ENCODE measurements around the gene ADNP. TPM values are rescaled to one million over a fixed set of nuclear protein-coding genes. Genes with fewer than 3 reads are reported as not detected.
A peak's percentile ranks its signal among the peaks of the same experiment; 100 is the strongest.

The ADNP gene
- total RNA-seq, 3 donors from 2014 or later (not counting 1 experiment from before 2014, with no cell fraction given): 56.8 to 75.8 (median 66.8) TPM

- WGBS (ENCODE audit: insufficient coverage): 78% methylated on average over 5 of the region's 5 CpGs
- H3K36me3 ChIP-seq (ENCODE audit: control insufficient read depth, insufficient read depth, low read length): peaks cover 7% of the 10 kb centered on the region
- DNase-seq (no peak), ATAC-seq (no peak)
- H3K27ac ChIP-seq (ENCODE audit: low read length): no peak overlapping the region
- H3K27me3 ChIP-seq (ENCODE audit: control insufficient read depth, insufficient read depth, low read length): no peaks in the 10 kb centered on the region
- peaks cover 82 to 86% of the 10 kb centered on the region in 2 donors for H3K4me1 Mint-ChIP-seq
- no peaks in the 10 kb centered on the region for H3K9me3 ChIP-seq (ENCODE audit: control insufficient read depth, insufficient read depth, low read length)
- no peaks in the 10 kb centered on the region for H3K9me3 Mint-ChIP-seq
- peaks cover 5% of the 10 kb centered on the region for H3K4me1 ChIP-seq (ENCODE audit: control insufficient read depth, insufficient read depth, low read length)
- no peak overlapping the region for H3K4me3 ChIP-seq (ENCODE audit: low read length)
- intact Hi-C loops (cut with micrococcal nuclease): no loop called here
- H3K4me3 Mint-ChIP-seq: no peak overlapping the region
- TF ChIP-seq CTCF (IDR thresholded peaks at IDR 0.05): no peak
- H3K36me3 Mint-ChIP-seq: no peaks in the 10 kb centered on the region
- no peaks in the 10 kb centered on the region for H3K27me3 Mint-ChIP-seq (ENCODE audit: low read depth in 2 of 2)
- H3K27ac Mint-ChIP-seq: peak overlapping the region; percentile 57 to 80
Measured at GRCh38 chr20:50916257-50916656, 15.0 kb downstream of the ADNP start.

DNA sequence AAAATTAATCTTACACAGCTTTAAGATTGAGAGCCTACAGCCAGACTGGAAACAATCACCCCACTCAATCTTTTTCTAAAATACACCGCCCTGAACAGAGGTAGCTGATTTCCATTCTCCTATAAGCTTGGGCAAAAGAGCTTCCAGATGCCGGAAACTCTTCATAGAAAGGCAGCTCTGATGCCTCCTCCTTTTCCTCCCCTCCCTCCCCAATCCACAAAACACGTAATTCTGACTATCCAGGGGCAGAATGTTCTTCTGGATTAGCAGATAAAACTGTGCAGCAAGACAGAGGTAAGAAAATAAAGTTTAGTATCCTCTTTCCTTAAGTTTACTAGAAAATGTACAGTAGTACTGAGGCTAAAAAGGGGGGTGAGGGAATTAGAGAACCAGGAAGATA, 15.8 kb downstream of the ADNP start:
- Mint-ChIP-seq H3K27ac (peak overlapping the region; percentile 53 to 70), H3K9me3 (no peaks in the 10 kb centered on the region), H3K4me3 (no peak overlapping the region), H3K36me3 (no peaks in the 10 kb centered on the region), H3K4me1 (peaks cover 81 to 84% of the 10 kb centered on the region in 2 donors), H3K27me3 (ENCODE audit: low read depth in 2 of 2) (no peaks in the 10 kb centered on the region)
- H3K4me1 ChIP-seq (ENCODE audit: control insufficient read depth, insufficient read depth, low read length): peaks cover 8% of the 10 kb centered on the region
- H3K36me3 ChIP-seq (ENCODE audit: control insufficient read depth, insufficient read depth, low read length): peaks cover 7% of the 10 kb centered on the region
- no peak overlapping the region for H3K27ac ChIP-seq (ENCODE audit: low read length)
- H3K27me3 ChIP-seq (ENCODE audit: control insufficient read depth, insufficient read depth, low read length): no peaks in the 10 kb centered on the region
- TF ChIP-seq CTCF (IDR thresholded peaks at IDR 0.05): no peak
- H3K4me3 ChIP-seq (ENCODE audit: low read length): no peak overlapping the region
- ATAC-seq: no peak
- no peaks in the 10 kb centered on the region for H3K9me3 ChIP-seq (ENCODE audit: control insufficient read depth, insufficient read depth, low read length)
- 89% methylated on average over 3 of the region's 3 CpGs for WGBS (ENCODE audit: insufficient coverage)
- DNase-seq: no peak
- intact Hi-C loops (cut with micrococcal nuclease): no loop called here

GRCh38 chr20:50913690-50914375, 17.4 kb downstream of the ADNP start:
- Histone ChIP-seq H3K36me3 (ENCODE audit: control insufficient read depth, insufficient read depth, low read length) (peaks cover 3% of the 10 kb centered on the region), H3K4me3 (ENCODE audit: low read length) (no peak overlapping the region), H3K27ac (ENCODE audit: low read length) (no peak overlapping the region), H3K4me1 (ENCODE audit: control insufficient read depth, insufficient read depth, low read length) (peaks cover 9% of the 10 kb centered on the region), H3K9me3 (ENCODE audit: control insufficient read depth, insufficient read depth, low read length) (no peaks in the 10 kb centered on the region), H3K27me3 (ENCODE audit: control insufficient read depth, insufficient read depth, low read length) (no peaks in the 10 kb centered on the region)
- Mint-ChIP-seq H3K27ac (peak overlapping the region; percentile 81 to 84), H3K4me3 (no peak overlapping the region), H3K9me3 (no peaks in the 10 kb centered on the region), H3K36me3 (no peaks in the 10 kb centered on the region), H3K4me1 (peaks cover 83 to 85% of the 10 kb centered on the region in 2 donors), H3K27me3 (ENCODE audit: low read depth in 2 of 2) (no peaks in the 10 kb centered on the region)
- WGBS (ENCODE audit: insufficient coverage): 71% methylated on average over 2 of the region's 2 CpGs
- no peak for TF ChIP-seq CTCF (IDR thresholded peaks at IDR 0.05)
- ATAC-seq: peak; percentile 24 to 73 (median 45)
- intact Hi-C loops (cut with micrococcal nuclease): no loop called here
- DNase-seq: no peak

DNA sequence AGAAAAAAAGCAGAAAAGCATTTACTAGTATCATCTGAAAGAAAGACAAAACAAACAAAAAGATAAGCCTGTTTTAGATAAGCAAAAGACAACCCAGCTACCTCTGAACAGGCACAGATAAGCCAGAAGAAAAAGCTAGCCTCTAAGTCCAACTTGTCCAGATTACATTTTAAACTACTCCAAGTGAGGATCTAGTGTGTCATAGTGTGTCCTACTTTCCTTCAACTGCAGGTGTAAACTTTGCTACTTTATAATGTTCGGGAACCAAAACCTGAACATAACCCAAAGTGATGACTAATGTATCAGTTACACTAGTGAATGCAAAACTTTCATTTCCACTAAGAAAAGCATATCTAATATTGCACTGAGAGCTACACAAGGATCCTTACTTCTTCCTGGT, 19.5 kb downstream of the ADNP start:
- Mint-ChIP-seq H3K4me1 (peaks cover 75 to 78% of the 10 kb centered on the region in 2 donors), H3K4me3 (no peak overlapping the region), H3K9me3 (no peaks in the 10 kb centered on the region), H3K36me3 (no peaks in the 10 kb centered on the region), H3K27me3 (ENCODE audit: low read depth in 2 of 2) (no peaks in the 10 kb centered on the region), H3K27ac (peak overlapping the region; percentile 50 to 80)
- H3K36me3 ChIP-seq (ENCODE audit: control insufficient read depth, insufficient read depth, low read length): no peaks in the 10 kb centered on the region
- no peaks in the 10 kb centered on the region for H3K9me3 ChIP-seq (ENCODE audit: control insufficient read depth, insufficient read depth, low read length)
- DNase-seq (no peak), ATAC-seq (no peak)
- H3K27me3 ChIP-seq (ENCODE audit: control insufficient read depth, insufficient read depth, low read length): no peaks in the 10 kb centered on the region
- intact Hi-C loops (cut with micrococcal nuclease): no loop called here
- WGBS (ENCODE audit: insufficient coverage): 46% methylated on average over 1 of the region's 1 CpG
- H3K4me3 ChIP-seq (ENCODE audit: low read length): no peak overlapping the region
- peaks cover 4% of the 10 kb centered on the region for H3K4me1 ChIP-seq (ENCODE audit: control insufficient read depth, insufficient read depth, low read length)
- no peak for TF ChIP-seq CTCF (IDR thresholded peaks at IDR 0.05)
- H3K27ac ChIP-seq (ENCODE audit: low read length): no peak overlapping the region

Measured in natural killer cell (primary cell).